WTC11 (cell line): Measurements from ENCODE around the gene LPAR2.

Experiments
- ATF1 ChIP-seq: sonication (generic); formaldehyde crosslinking; IDR thresholded peaks from 2 replicates; pipeline ENCODE4 v1.8.1; 2023; ENCODE audit warnings: mild to moderate bottlenecking, moderate library complexity, missing genetic modification reagents
- ETV6 ChIP-seq: sonication (generic); formaldehyde crosslinking; IDR thresholded peaks from 2 replicates; pipeline ENCODE4 v1.8.1; 2022; ENCODE audit warnings: mild to moderate bottlenecking, missing genetic modification reagents
- NFYB ChIP-seq: sonication (generic); formaldehyde crosslinking; conservative IDR thresholded peaks from 2 replicates; pipeline ENCODE4 v1.8.0; 2022; ENCODE audit warnings: low read depth, missing genetic modification reagents
- OVOL2 ChIP-seq: fragments of 250-450 bp; sonication (Bioruptor Pico); IDR thresholded peaks from 2 replicates; pipeline ENCODE4 v1.9.0; 2021; ENCODE audit warnings: mild to moderate bottlenecking, borderline replicate concordance
- SP1 ChIP-seq: sonication (generic); formaldehyde crosslinking; conservative IDR thresholded peaks from 2 replicates; pipeline ENCODE4 v1.8.1; 2022; ENCODE audit warnings: missing genetic modification reagents
- TP53 ChIP-seq: sonication (generic); formaldehyde crosslinking; IDR thresholded peaks from 2 replicates; pipeline ENCODE4 v1.8.1; 2023; ENCODE audit warnings: mild to moderate bottlenecking, missing genetic modification reagents
- ZBTB21 ChIP-seq: sonication (generic); formaldehyde crosslinking; IDR thresholded peaks from 2 replicates; pipeline ENCODE4 v1.8.1; 2023; ENCODE audit warnings: mild to moderate bottlenecking, missing genetic modification reagents, borderline replicate concordance
- ZNF671 ChIP-seq: fragments of 250-450 bp; sonication (Bioruptor Pico); IDR thresholded peaks from 2 replicates; pipeline ENCODE4 v1.8.0; 2021; ENCODE audit warnings: mild to moderate bottlenecking
- TF ChIP-seq, protein P1 (sequence below): fragments of 200-600 bp; IDR thresholded peaks from 2 replicates; pipeline ENCODE4 v1.8.0; 2022; ENCODE audit warnings: antibody characterized with exemption
- TF ChIP-seq, protein P2 (sequence below): sonication (generic); formaldehyde crosslinking; conservative IDR thresholded peaks from 2 replicates; pipeline ENCODE4 v1.8.1; 2022; ENCODE audit warnings: mild to moderate bottlenecking, missing genetic modification reagents
- TF ChIP-seq, protein P3 (sequence below): sonication (generic); formaldehyde crosslinking; IDR thresholded peaks from 2 replicates; pipeline ENCODE4 v1.8.0; 2022; ENCODE audit warnings: mild to moderate bottlenecking, missing genetic modification reagents
- TF ChIP-seq, protein P4 (sequence below): sonication (generic); formaldehyde crosslinking; IDR thresholded peaks from 2 replicates; pipeline ENCODE4 v1.8.1; 2022; ENCODE audit warnings: missing genetic modification reagents, borderline replicate concordance

DNA sequence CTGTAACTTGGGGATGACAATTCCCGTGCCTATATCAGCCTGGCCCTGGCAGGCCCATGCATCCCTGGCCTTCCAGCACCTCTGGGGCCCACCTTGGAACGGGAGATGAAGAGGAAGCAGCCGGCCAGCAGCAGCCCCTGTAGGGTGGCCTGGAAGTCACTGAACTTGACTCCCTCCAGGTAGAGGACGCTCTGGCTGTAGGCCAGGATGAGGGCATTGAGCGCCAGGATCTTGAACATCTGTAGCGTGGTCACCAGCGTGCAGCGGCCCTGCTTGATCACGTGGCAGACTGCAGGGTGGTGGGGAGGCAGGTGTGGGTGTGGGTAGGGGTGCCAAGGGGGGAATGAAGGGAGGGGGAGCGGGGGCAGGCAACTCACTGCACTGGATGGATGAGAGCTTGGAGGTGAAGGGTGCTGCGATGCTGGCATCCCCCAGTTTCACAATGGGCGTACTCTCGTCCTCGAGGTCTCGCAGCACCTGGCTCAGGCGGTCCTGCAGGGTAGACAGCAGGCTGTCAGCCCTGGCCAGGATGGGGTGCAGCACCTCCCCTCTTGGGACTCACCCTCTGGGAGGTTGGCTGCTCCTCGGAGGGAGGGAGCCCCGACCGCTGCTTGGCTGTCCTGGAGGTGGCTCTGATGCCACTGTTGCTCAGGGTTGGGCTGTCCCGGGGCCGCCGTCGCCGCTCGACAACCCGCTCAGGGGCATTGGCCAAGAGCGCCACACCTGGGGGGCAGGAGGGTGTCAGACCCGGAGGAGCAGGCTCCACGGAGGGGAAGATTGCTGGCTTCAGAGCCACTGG lies 19.2 kb upstream of the LPAR2 start:
- TF ChIP-seq, protein P1, sequence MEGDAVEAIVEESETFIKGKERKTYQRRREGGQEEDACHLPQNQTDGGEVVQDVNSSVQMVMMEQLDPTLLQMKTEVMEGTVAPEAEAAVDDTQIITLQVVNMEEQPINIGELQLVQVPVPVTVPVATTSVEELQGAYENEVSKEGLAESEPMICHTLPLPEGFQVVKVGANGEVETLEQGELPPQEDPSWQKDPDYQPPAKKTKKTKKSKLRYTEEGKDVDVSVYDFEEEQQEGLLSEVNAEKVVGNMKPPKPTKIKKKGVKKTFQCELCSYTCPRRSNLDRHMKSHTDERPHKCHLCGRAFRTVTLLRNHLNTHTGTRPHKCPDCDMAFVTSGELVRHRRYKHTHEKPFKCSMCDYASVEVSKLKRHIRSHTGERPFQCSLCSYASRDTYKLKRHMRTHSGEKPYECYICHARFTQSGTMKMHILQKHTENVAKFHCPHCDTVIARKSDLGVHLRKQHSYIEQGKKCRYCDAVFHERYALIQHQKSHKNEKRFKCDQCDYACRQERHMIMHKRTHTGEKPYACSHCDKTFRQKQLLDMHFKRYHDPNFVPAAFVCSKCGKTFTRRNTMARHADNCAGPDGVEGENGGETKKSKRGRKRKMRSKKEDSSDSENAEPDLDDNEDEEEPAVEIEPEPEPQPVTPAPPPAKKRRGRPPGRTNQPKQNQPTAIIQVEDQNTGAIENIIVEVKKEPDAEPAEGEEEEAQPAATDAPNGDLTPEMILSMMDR = no peak
- no peak for TF ChIP-seq ZBTB21
- TF ChIP-seq OVOL2 (CRISPR knock-in tag) = no peak
- no peak for TF ChIP-seq ZNF671 (CRISPR knock-in tag)
- TF ChIP-seq, protein P2, sequence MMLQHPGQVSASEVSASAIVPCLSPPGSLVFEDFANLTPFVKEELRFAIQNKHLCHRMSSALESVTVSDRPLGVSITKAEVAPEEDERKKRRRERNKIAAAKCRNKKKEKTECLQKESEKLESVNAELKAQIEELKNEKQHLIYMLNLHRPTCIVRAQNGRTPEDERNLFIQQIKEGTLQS (CRISPR knock-in tag) = no peak
- TF ChIP-seq, protein P3, sequence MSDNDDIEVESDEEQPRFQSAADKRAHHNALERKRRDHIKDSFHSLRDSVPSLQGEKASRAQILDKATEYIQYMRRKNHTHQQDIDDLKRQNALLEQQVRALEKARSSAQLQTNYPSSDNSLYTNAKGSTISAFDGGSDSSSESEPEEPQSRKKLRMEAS (CRISPR knock-in tag) = no peak
- no peak for TF ChIP-seq NFYB
- TF ChIP-seq SP1 = no peak
- TF ChIP-seq ETV6 (CRISPR knock-in tag) = no peak
- TF ChIP-seq, protein P4, sequence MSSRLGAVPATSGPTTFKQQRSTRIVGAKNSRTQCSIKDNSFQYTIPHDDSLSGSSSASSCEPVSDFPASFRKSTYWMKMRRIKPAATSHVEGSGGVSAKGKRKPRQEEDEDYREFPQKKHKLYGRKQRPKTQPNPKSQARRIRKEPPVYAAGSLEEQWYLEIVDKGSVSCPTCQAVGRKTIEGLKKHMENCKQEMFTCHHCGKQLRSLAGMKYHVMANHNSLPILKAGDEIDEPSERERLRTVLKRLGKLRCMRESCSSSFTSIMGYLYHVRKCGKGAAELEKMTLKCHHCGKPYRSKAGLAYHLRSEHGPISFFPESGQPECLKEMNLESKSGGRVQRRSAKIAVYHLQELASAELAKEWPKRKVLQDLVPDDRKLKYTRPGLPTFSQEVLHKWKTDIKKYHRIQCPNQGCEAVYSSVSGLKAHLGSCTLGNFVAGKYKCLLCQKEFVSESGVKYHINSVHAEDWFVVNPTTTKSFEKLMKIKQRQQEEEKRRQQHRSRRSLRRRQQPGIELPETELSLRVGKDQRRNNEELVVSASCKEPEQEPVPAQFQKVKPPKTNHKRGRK (CRISPR knock-in tag) = no peak
- no peak for TF ChIP-seq ATF1 (CRISPR knock-in tag)
- no peak for TF ChIP-seq TP53 (CRISPR knock-in tag)
